Hepatocyte (in vitro differentiated cells): ENCODE data around the gene EXOC6B.

Source experiments
- CTCF ChIP-seq: fragments of 200-600 bp; sonication (generic); IDR thresholded peaks from 2 replicates; pipeline ENCODE4 v1.5.1; 2016; ENCODE audit warnings: antibody characterized with exemption, mild to moderate bottlenecking; ENCODE audit not compliant: poor library complexity
- EZH2 ChIP-seq: fragments of 200-600 bp; sonication (generic); IDR thresholded peaks from 2 replicates; pipeline ENCODE4 v1.6.1; 2016; ENCODE audit warnings: antibody characterized with exemption, mild to moderate bottlenecking, borderline replicate concordance

- TF ChIP-seq CTCF (no peak), EZH2 (no peak)
These were observed 620.9 kb downstream of the EXOC6B start for GRCh38 chr2:72204786-72205503.
